ENCODE measurements around the gene SP7.

Gene SP7

GRCh38 chr12:53353257-53353655 is 17.1 kb upstream of the SP7 start:
- H3K27ac ChIP-seq, result no peak overlapping the region
- no peak for TF ChIP-seq ZFX (IDR thresholded peaks at IDR 0.05)
- TF ChIP-seq, protein P1, sequence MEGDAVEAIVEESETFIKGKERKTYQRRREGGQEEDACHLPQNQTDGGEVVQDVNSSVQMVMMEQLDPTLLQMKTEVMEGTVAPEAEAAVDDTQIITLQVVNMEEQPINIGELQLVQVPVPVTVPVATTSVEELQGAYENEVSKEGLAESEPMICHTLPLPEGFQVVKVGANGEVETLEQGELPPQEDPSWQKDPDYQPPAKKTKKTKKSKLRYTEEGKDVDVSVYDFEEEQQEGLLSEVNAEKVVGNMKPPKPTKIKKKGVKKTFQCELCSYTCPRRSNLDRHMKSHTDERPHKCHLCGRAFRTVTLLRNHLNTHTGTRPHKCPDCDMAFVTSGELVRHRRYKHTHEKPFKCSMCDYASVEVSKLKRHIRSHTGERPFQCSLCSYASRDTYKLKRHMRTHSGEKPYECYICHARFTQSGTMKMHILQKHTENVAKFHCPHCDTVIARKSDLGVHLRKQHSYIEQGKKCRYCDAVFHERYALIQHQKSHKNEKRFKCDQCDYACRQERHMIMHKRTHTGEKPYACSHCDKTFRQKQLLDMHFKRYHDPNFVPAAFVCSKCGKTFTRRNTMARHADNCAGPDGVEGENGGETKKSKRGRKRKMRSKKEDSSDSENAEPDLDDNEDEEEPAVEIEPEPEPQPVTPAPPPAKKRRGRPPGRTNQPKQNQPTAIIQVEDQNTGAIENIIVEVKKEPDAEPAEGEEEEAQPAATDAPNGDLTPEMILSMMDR (conservative IDR thresholded peaks at IDR 0.05), result no peak

- TF ChIP-seq, protein P1 (conservative IDR thresholded peaks at IDR 0.05), result peak; percentile 93
- no peak for TF ChIP-seq ZFX (IDR thresholded peaks at IDR 0.05)
- no peak overlapping the region for H3K27ac ChIP-seq
Measured at GRCh38 chr12:53352331-53353256, 16.4 kb upstream of the SP7 start.

DNA sequence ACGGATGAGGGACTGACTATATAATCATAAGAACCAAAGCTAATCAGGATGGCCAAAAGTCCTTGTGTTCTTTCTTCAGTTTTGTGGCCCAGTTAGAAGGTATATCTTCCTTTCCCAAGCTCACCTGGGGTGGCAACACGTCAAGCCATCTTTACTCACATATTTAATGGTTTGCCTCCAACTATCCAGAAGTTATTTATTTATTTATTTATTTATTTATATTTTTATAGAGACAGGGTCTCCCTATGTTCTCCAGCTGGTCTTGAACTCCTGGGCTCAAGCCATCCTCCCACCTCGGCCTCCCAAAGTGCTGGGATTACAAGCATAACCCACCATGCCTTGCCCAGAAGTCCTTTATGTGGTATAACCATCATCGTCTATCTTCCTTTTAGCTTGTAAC is 11.8 kb upstream of the SP7 start:
- TF ChIP-seq ZFX (IDR thresholded peaks at IDR 0.05), result no peak
- TF ChIP-seq, protein P1 (conservative IDR thresholded peaks at IDR 0.05), result no peak
- no peak overlapping the region for H3K27ac ChIP-seq

DNA sequence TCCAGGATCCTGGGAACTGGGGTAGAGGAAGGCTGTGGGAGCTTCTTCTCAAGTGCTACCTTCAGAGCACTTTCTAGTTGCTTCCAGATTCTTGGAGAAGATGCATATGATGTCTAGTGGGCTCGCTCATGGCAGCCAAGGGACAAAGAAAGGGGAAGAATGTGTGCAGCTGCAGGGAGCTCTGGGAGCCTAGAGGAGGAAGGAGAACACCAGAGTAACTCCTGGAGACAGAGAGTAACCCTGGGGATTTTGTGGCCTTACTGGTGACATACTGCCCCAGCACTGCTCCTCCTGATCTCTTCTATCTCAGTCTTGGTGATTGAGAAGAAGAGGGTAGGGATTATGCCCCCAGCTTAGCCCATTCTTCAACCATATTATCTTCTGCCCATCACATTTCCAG is 10.3 kb upstream of the SP7 start:
- TF ChIP-seq, protein P1 (conservative IDR thresholded peaks at IDR 0.05), result no peak
- no peak for TF ChIP-seq ZFX (IDR thresholded peaks at IDR 0.05)
- no peak overlapping the region for H3K27ac ChIP-seq

DNA sequence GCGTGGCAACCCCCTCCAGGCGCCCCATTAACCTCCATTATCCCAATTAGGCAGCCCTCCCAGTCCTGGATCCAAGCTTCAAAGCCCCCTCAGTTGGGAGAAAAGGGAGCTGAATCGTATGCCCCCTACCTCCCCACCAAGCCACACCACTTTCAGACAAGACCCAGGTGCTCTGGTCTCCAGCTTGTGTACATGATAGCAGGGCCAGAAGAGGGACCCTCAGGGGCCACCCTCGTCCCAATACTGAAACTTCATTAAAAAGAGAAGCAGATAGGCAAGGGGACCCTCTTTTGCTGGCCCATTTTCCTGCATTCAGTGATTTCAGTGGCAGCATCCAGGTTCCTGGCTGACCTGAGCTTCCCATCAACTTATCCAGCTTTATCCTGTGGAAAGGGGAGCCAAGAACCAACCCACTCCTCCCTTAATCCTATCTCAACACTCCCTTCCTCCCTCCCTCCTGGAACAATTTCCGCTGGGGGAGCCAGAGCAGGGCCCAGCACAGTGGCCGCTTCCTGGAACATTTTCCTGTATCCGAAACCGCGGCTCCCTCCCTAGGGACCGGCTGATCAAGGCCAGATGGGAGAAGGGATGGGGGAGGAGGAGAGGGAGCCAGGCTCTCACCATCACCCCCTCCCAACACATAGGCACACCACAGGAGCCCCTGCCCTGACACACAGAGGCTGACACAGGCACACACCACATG is 9.5 kb upstream of the SP7 start:
- TF ChIP-seq, protein P1 (conservative IDR thresholded peaks at IDR 0.05), result peak; percentile 34
- no peak for TF ChIP-seq ZFX (IDR thresholded peaks at IDR 0.05)
- peak overlapping the region; percentile 33; the same call in 1 of the 2 replicates for H3K27ac ChIP-seq

GRCh38 chr12:53344824-53345485 is 8.8 kb upstream of the SP7 start:
- H3K27ac ChIP-seq, result peak overlapping the region; percentile 33; the same call in 1 of the 2 replicates

More at GRCh38 chr12:53344824-53345485, 8.8 kb upstream of the SP7 start:
- TF ChIP-seq, protein P1 (conservative IDR thresholded peaks at IDR 0.05), result peak; percentile 72
- no peak for TF ChIP-seq ZFX (IDR thresholded peaks at IDR 0.05)
